ENCODE data around the gene B2M. TPM values are rescaled to one million over a fixed set of nuclear protein-coding genes. Genes with fewer than 3 reads are reported as not detected.
A peak's percentile ranks its signal among the peaks of the same experiment; 100 is the strongest.

The B2M gene
- total and polyA plus RNA-seq, 2 of the 8 experiments (the other 6 are each of a cell fraction or from before 2014, with no cell fraction given) = 78.9 to 907 TPM

DNA sequence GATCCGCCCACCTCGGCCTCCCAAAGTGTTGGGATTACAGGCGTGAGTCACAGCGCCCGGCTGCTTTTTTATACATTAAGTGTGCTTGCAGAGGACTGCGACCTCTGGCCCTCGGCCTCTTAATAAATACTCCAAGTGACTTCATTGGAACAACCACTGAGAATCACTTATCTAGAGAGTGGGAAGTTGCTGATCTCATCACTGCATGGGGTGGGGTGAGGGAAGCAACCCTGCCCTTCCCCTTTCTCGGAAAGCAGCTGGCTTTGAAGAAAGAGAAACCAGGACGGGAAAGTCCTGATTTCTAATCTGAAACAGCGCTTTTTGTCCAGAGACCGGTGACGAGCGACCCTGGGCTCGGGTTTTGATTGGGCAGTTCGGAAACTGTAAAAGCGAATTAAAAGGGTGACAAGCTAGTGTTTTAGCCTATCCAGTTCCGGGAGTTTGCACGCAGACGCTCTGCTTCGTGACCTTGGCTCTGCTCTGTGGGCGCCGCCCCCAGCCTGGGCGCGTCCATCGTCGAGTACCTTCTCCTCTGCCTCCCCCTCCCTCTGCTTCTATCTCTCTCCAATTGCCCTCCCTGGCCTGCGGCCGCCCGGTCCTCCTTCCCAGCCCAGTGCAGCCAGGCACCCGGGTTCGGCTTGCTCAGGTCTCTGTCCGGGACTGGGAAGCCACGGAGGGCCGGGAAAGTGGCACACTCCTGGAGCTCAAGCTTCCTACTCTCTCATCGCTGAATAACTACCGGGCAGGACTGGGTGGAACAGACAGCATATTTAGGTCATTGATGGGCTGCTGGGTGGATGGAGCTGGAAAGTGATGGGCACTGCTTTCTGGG lies 17.5 kb downstream of the B2M start (continued):
- TF ChIP-seq CBX5 (IDR thresholded peaks at IDR 0.05; ENCODE audit: low read depth, low read length) (no peak), HDAC6 (IDR thresholded peaks at IDR 0.05; ENCODE audit: low read depth, low read length) (no peak), SIN3A (conservative IDR thresholded peaks at IDR 0.05 in 1 of 2, IDR thresholded peaks at IDR 0.05 in 1 of 2; ENCODE audit: low read depth in 1 of 2, low read length in 2 of 2) (no peak; a peak in 1 of 4 replicates), SRF (IDR thresholded peaks at IDR 0.05; ENCODE audit: low read depth, low read length) (no peak), SUZ12 (IDR thresholded peaks at IDR 0.05; ENCODE audit: low read length) (no peak), NRF1 (IDR thresholded peaks at IDR 0.05; ENCODE audit: low read depth, low read length) (no peak), CREB1 (IDR thresholded peaks at IDR 0.05) (peak; percentile 91), RBBP5 (IDR thresholded peaks at IDR 0.05; ENCODE audit: borderline replicate concordance, low read depth, low read length) (no peak), CBX8 (IDR thresholded peaks at IDR 0.05; ENCODE audit: borderline replicate concordance, low read depth, low read length) (no peak), YY1 (IDR thresholded peaks at IDR 0.05; ENCODE audit: low read depth, low read length) (no peak), HDAC2 (IDR thresholded peaks at IDR 0.05; ENCODE audit: borderline replicate concordance in 1 of 2, low read depth in 2 of 2, low read length in 2 of 2) (0 out of 4 replicates have a peak, but pooled peaks of 1 of the 2 experiments have one; percentile 28), POLR2A (IDR thresholded peaks at IDR 0.05; ENCODE audit: control extremely low read depth in 1 of 2, low read depth in 2 of 2, low read length in 2 of 2) (peak in 1 of 2 experiments; percentile 67; a peak in 2 of 3 replicates), TAF7 (optimal IDR thresholded peaks at IDR 0.05; ENCODE audit: borderline replicate concordance, low read depth, low read length) (no peak), CHD1 (IDR thresholded peaks at IDR 0.05; ENCODE audit: low read depth, low read length) (no peak), FOSL1 (IDR thresholded peaks at IDR 0.05; ENCODE audit: insufficient read depth, low read depth, low read length) (no peak), MAFK (IDR thresholded peaks at IDR 0.05; ENCODE audit: low read depth, low read length) (no peak), GTF2F1 (IDR thresholded peaks at IDR 0.05; ENCODE audit: borderline replicate concordance, low read depth, low read length) (no peak), POU5F1 (IDR thresholded peaks at IDR 0.05; ENCODE audit: low read depth, low read length) (no peak), BACH1 (IDR thresholded peaks at IDR 0.05; ENCODE audit: low read length) (no peak), TAF1 (IDR thresholded peaks at IDR 0.05; ENCODE audit: low read depth, low read length) (peak; percentile 59; the same call in 1 of the 2 replicates), NANOG (IDR thresholded peaks at IDR 0.05; ENCODE audit: insufficient read depth, low read depth, low read length, poor library complexity, severe bottlenecking) (no peak)
- TF ChIP-seq, protein P1, sequence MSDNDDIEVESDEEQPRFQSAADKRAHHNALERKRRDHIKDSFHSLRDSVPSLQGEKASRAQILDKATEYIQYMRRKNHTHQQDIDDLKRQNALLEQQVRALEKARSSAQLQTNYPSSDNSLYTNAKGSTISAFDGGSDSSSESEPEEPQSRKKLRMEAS (IDR thresholded peaks at IDR 0.05) = peak; percentile 21; the same call in 1 of the 2 replicates
- TF ChIP-seq, protein P2, sequence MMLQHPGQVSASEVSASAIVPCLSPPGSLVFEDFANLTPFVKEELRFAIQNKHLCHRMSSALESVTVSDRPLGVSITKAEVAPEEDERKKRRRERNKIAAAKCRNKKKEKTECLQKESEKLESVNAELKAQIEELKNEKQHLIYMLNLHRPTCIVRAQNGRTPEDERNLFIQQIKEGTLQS (IDR thresholded peaks at IDR 0.05; ENCODE audit: insufficient read depth, low read depth, low read length) = no peak

Data from H1 (cell line).